Measurements from ENCODE around the gene ASXL1.

ASXL1 gene

DNA sequence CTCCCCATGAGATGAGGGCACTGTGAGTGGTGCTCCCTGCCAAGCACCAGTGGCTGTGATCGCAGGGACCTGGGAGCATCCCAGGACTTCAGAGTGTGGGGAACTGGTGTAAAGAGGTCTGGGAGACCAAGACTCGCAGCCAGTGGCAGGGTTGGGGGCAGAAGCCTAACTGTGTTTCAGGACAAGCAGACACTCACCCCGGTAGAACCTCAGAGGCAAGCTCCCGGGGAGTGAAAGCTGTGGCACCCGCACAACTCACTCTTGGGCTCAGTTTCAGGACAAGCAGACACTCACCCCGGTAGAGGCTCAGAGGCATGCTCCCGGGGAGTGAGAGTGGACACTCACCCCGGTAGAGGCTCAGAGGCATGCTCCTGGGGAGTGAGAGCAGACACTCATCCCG, 112.8 kb downstream of the ASXL1 start:
- no peaks in the 10 kb centered on the region for H3K36me3 ChIP-seq (ENCODE audit: low read depth)
- H3K9me3 ChIP-seq (ENCODE audit: severe bottlenecking) = no peaks in the 10 kb centered on the region
- ATAC-seq (ENCODE audit: low read depth) = no peak
- H3K27me3 ChIP-seq (ENCODE audit: insufficient read depth, poor library complexity, severe bottlenecking) = no peaks in the 10 kb centered on the region
- no peak for DNase-seq (ENCODE audit: low spot score)
- TF ChIP-seq, protein P1, sequence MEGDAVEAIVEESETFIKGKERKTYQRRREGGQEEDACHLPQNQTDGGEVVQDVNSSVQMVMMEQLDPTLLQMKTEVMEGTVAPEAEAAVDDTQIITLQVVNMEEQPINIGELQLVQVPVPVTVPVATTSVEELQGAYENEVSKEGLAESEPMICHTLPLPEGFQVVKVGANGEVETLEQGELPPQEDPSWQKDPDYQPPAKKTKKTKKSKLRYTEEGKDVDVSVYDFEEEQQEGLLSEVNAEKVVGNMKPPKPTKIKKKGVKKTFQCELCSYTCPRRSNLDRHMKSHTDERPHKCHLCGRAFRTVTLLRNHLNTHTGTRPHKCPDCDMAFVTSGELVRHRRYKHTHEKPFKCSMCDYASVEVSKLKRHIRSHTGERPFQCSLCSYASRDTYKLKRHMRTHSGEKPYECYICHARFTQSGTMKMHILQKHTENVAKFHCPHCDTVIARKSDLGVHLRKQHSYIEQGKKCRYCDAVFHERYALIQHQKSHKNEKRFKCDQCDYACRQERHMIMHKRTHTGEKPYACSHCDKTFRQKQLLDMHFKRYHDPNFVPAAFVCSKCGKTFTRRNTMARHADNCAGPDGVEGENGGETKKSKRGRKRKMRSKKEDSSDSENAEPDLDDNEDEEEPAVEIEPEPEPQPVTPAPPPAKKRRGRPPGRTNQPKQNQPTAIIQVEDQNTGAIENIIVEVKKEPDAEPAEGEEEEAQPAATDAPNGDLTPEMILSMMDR (IDR thresholded peaks at IDR 0.05; ENCODE audit: poor library complexity, severe bottlenecking) = no peak
- no peak overlapping the region for H3K4me3 ChIP-seq (ENCODE audit: severe bottlenecking)
- peaks cover 22% of the 10 kb centered on the region for H3K4me1 ChIP-seq (ENCODE audit: insufficient read depth, poor library complexity, severe bottlenecking)
- H3K27ac ChIP-seq (ENCODE audit: poor library complexity, severe bottlenecking) = no peak overlapping the region

DNA sequence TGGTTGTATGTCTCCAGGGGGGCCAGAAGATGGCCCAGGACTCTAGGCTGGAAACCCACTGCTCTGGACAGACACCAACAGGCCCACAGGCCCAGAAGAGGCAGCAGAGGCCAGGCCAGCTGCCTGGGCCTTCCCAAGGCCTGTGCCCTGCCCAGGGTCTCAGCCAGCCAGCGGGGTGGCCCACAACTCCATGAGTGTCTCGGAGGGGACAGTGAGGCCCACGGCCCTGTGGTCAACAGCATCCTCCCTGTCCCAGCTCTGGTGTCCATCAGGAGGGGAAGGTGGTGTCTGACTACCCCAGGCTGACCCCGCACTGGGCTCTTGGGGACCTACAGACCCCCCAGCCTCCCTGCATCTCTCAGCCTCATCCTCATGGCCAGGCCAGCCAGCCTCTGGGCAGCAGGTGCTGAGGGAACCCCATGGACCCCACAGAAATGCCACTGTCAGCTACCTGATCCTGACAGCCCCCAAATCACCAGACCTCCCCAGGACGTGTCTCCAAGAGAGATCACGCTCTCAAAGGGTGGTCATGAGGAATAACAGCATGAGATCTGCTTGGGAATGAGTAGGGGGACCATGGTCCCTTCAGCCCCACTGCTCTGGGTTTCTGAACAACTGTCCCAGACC, 114.6 kb downstream of the ASXL1 start:
- peaks cover 24% of the 10 kb centered on the region for H3K4me1 ChIP-seq (ENCODE audit: insufficient read depth, poor library complexity, severe bottlenecking)
- H3K4me3 ChIP-seq (ENCODE audit: severe bottlenecking) = no peak overlapping the region
- DNase-seq (ENCODE audit: low spot score) (no peak), ATAC-seq (ENCODE audit: low read depth) (no peak)
- H3K9me3 ChIP-seq (ENCODE audit: severe bottlenecking) = no peaks in the 10 kb centered on the region
- TF ChIP-seq, protein P1 (IDR thresholded peaks at IDR 0.05; ENCODE audit: poor library complexity, severe bottlenecking) = no peak
- no peak overlapping the region for H3K27ac ChIP-seq (ENCODE audit: poor library complexity, severe bottlenecking)
- H3K27me3 ChIP-seq (ENCODE audit: insufficient read depth, poor library complexity, severe bottlenecking) = no peaks in the 10 kb centered on the region
- H3K36me3 ChIP-seq (ENCODE audit: low read depth) = no peaks in the 10 kb centered on the region

DNA sequence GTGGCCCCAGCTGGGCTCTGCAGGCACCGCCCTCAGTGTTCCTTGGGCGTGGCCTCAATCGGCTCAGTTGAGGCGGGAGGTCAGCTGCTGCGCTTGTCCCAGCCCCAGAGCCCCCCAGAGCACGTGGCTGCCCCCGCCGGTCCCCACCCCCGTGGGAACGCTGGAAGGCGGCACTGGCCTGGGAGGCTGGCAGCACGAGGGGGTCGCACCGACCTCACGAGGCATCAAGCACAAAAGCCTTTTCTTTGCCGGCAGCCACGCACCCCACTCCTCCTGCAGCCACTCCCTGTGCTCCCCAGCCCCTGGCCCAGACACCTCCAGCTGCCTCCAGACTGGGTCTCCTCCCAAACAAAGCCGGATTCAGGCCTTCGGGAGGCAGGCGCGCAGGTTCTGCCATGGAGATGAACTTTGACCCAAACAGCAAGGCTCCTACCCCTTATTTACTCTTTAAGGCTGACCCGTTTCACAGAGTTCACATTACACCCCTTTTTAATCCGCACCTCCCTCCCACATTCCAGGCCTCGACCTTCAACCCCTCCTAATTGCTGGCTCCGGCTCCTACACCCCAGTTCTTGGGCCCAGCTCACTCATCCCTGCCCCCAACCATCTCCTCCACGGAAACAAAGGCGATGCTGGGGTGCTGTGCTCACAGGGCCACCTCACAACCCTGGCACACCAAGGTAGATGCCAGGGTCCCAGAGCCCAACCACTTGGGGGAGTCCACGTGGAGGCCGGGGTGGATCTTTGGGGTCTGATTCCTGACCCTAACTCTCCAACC, 115.3 kb downstream of the ASXL1 start:
- Histone ChIP-seq H3K4me3 (ENCODE audit: severe bottlenecking) (no peak overlapping the region), H3K4me1 (ENCODE audit: insufficient read depth, poor library complexity, severe bottlenecking) (peaks cover 24% of the 10 kb centered on the region), H3K9me3 (ENCODE audit: severe bottlenecking) (no peaks in the 10 kb centered on the region), H3K36me3 (ENCODE audit: low read depth) (no peaks in the 10 kb centered on the region), H3K27me3 (ENCODE audit: insufficient read depth, poor library complexity, severe bottlenecking) (no peaks in the 10 kb centered on the region), H3K27ac (ENCODE audit: poor library complexity, severe bottlenecking) (no peak overlapping the region)
- no peak for ATAC-seq (ENCODE audit: low read depth)
- DNase-seq (ENCODE audit: low spot score) = no peak
- TF ChIP-seq, protein P1 (IDR thresholded peaks at IDR 0.05; ENCODE audit: poor library complexity, severe bottlenecking) = no peak

DNA sequence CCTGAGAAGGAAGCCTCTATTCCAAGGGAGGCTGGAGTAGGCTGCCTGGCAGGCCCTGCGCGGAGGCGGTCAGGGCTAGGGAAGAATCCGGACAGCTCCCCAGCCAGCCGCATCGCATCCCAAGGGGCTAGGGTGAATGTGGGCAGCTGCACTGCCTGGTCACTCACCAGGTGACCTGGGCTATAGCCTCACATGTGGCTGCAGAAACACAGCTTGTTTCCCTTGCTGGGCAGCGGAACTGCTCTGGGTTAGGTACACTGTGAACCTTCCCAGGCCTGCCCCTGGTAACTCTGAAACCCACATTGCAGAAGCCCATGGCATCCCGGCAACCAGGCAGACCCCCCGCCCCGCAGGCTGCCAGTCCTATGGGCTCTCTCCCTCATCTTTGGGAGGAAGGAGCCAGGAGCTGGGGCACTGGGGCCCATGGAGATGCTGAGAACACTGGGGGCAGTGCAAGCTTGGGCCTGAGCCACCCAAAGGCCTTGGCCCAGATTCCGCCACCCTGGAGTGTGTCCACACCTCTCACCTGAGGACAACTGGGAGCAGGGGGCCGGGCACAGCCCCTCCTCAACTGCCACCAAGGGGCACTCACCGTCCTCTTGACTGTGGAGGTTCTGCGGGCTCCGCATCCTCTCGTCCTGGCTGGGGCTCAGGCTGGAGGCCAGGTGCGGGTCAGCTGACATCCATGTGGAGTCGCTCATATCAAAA, 116.0 kb downstream of the ASXL1 start:
- H3K4me1 ChIP-seq (ENCODE audit: insufficient read depth, poor library complexity, severe bottlenecking) = peaks cover 24% of the 10 kb centered on the region
- H3K27me3 ChIP-seq (ENCODE audit: insufficient read depth, poor library complexity, severe bottlenecking) = no peaks in the 10 kb centered on the region
- TF ChIP-seq, protein P1 (IDR thresholded peaks at IDR 0.05; ENCODE audit: poor library complexity, severe bottlenecking) = no peak
- no peaks in the 10 kb centered on the region for H3K9me3 ChIP-seq (ENCODE audit: severe bottlenecking)
- peak overlapping the region; percentile 48 for H3K27ac ChIP-seq (ENCODE audit: poor library complexity, severe bottlenecking)
- no peak for DNase-seq (ENCODE audit: low spot score)
- no peaks in the 10 kb centered on the region for H3K36me3 ChIP-seq (ENCODE audit: low read depth)
- no peak overlapping the region for H3K4me3 ChIP-seq (ENCODE audit: severe bottlenecking)
- ATAC-seq (ENCODE audit: low read depth) = no peak

Measured in RWPE2 (cell line).